Esophagus muscularis mucosa (tissue), 4 donors: Measurements from ENCODE around the gene TACSTD2. TPM values are rescaled to one million over a fixed set of nuclear protein-coding genes. Genes with fewer than 3 reads are reported as not detected.
"Not testable (repeated sequence)": the region's sequence is repeated elsewhere in the genome, so short reads cannot be mapped to it uniquely, and the experiment has no call there.

Experiments
- DNase-seq: peaks from one replicate; pipeline ENCODE4 v3.0.0-alpha.2; 2017; ENCODE audit errors: extremely low spot score
- H3K27ac ChIP-seq, 4 donors: fragments of 200-600 bp; sonication (generic); replicated peaks in 1 of 4; 1 replicate in 3 of 4; 2 replicates in 1 of 4; pipeline ENCODE4 v1.5.1; 2016 to 2019; ENCODE audit warnings: mild to moderate bottlenecking in 1 of 4
- H3K27me3 ChIP-seq, 4 donors: fragments of 200-600 bp; sonication (generic); one replicate each; pipeline versions ENCODE4 v1.5.1 to v1.6.0; 2016 to 2019
- H3K36me3 ChIP-seq, 4 donors: fragments of 200-600 bp; sonication (generic); one replicate each; pipeline ENCODE4 v1.5.1; 2016 to 2019
- H3K4me1 ChIP-seq, 4 donors: fragments of 200-600 bp; sonication (generic); one replicate each; pipeline ENCODE4 v1.5.1; 2016 to 2019
- H3K4me3 ChIP-seq, 4 donors: fragments of 200-600 bp; sonication (generic); 1 replicate in 2 of 4; 2 replicates in 2 of 4; pipeline ENCODE4 v1.5.1; 2016 to 2019; ENCODE audit warnings: mild to moderate bottlenecking in 4 of 4, moderate library complexity in 1 of 4
- H3K9me3 ChIP-seq, 4 donors: fragments of 200-600 bp; sonication (generic); 1 replicate in 3 of 4; 2 replicates in 1 of 4; pipeline ENCODE4 v1.5.1; 2016 to 2019
- CTCF ChIP-seq, 3 experiments: fragments of 200-600 bp in 2 of 3; fragments of 450-650 bp in 1 of 3; sonication (generic) in 2 of 3; IDR thresholded peaks; one replicate each; pipeline ENCODE4 v1.5.1; 2017 to 2019; ENCODE audit warnings: antibody characterized with exemption in 3 of 3, mild to moderate bottlenecking in 2 of 3, moderate library complexity in 1 of 3
- EP300 ChIP-seq: sonication (generic); formaldehyde crosslinking; IDR thresholded peaks from one replicate; pipeline ENCODE4 v1.6.1; 2017; ENCODE audit warnings: antibody characterized with exemption
- POLR2A ChIP-seq: fragments of 450-650 bp; IDR thresholded peaks from one replicate; pipeline ENCODE4 v1.6.1; 2017; ENCODE audit warnings: antibody characterized with exemption, moderate library complexity, mild to moderate bottlenecking, low read depth
- POLR2AphosphoS5 ChIP-seq, 2 donors: sonication (generic); formaldehyde crosslinking; IDR thresholded peaks; one replicate each; pipeline ENCODE4 v1.6.1; 2017; ENCODE audit warnings: antibody characterized with exemption in 2 of 2
- WGBS: methylation state at CpG from one replicate; pipeline ENCODE4 v1.1.5; 2018; 5-methylcytosine and 5-hydroxymethylcytosine counted together
- intact Hi-C: fragments of 100-400 bp; cut with DNase I; formaldehyde crosslinking; loops from one replicate; pipeline ENCODE4 v1.15.1; 2023
- total RNA-seq, 4 donors: library from RNA; depleted of rRNA; stranded (reverse); fragments of >200 nt; gene quantifications; one replicate each; pipeline versions ENCODE4 v1.1.0 to v1.2.1, GENCODE V29; 2016

The TACSTD2 gene
- total RNA-seq, 4 donors from 2014 or later, result 1.8 to 3.4 (median 2.3) TPM

- DNase-seq, result no peak
- intact Hi-C loops, result no loop called here
- TF ChIP-seq POLR2A (no peak), EP300 (no peak), POLR2AphosphoS5 (IDR thresholded peaks at IDR 0.05) (no peak), CTCF (IDR thresholded peaks at IDR 0.05) (no peak)
- peaks cover 0 to 31% (median 3%) of the 10 kb centered on the region in 4 donors for H3K27me3 ChIP-seq
- no peaks in the 10 kb centered on the region for H3K9me3 ChIP-seq
- no peak overlapping the region for H3K4me3 ChIP-seq
- no peaks in the 10 kb centered on the region for H3K36me3 ChIP-seq
- H3K4me1 ChIP-seq, result no peaks in the 10 kb centered on the region
- no peak overlapping the region for H3K27ac ChIP-seq
- WGBS, result 77% methylated on average over 5 of the region's 5 CpGs
These were observed 8.1 kb downstream of the TACSTD2 start for GRCh38 chr1:58568911-58569310.

- intact Hi-C loops, result no loop called here
- no peaks in the 10 kb centered on the region for H3K9me3 ChIP-seq
- DNase-seq, result no peak
- 69% methylated on average over 4 of the region's 4 CpGs for WGBS
- no peak overlapping the region for H3K27ac ChIP-seq
- H3K4me3 ChIP-seq, result no peak overlapping the region
- no peaks in the 10 kb centered on the region for H3K4me1 ChIP-seq
- H3K36me3 ChIP-seq, result no peaks in the 10 kb centered on the region
- H3K27me3 ChIP-seq, result peaks cover 0 to 25% (median 3%) of the 10 kb centered on the region in 4 donors
- no peak for TF ChIP-seq POLR2A
- TF ChIP-seq POLR2AphosphoS5 (IDR thresholded peaks at IDR 0.05), result no peak
- no peak for TF ChIP-seq CTCF (IDR thresholded peaks at IDR 0.05)
- TF ChIP-seq EP300, result no peak
These were observed 8.7 kb downstream of the TACSTD2 start for GRCh38 chr1:58568271-58568860.

- Histone ChIP-seq H3K36me3 (no peaks in the 10 kb centered on the region), H3K27me3 (peaks cover 0 to 10% (median 0%) of the 10 kb centered on the region in 4 donors), H3K4me1 (no peaks in the 10 kb centered on the region), H3K9me3 (no peaks in the 10 kb centered on the region), H3K27ac (no peak overlapping the region), H3K4me3 (no peak overlapping the region)
- no peak for DNase-seq
- intact Hi-C loops, result no loop called here
- 93% methylated on average over 3 of the region's 3 CpGs for WGBS
- TF ChIP-seq CTCF (IDR thresholded peaks at IDR 0.05), result no peak
- TF ChIP-seq POLR2A, result no peak
- TF ChIP-seq EP300, result no peak
- no peak for TF ChIP-seq POLR2AphosphoS5 (IDR thresholded peaks at IDR 0.05)
These were observed 10.7 kb downstream of the TACSTD2 start for GRCh38 chr1:58566339-58566738.

GRCh38 chr1:58563715-58564114, 13.3 kb downstream of the TACSTD2 start:
- H3K36me3 ChIP-seq, H3K27me3 ChIP-seq, intact Hi-C loops, H3K9me3 ChIP-seq, H3K4me3 ChIP-seq, H3K4me1 ChIP-seq, DNase-seq, H3K27ac ChIP-seq: not testable (repeated sequence)
- whole genome bisulfite sequencing, result 80% methylated on average over 1 of the region's 1 CpG

GRCh38 chr1:58561633-58562032, 15.4 kb downstream of the TACSTD2 start:
- 70% methylated on average over 6 of the region's 6 CpGs for WGBS
- TF ChIP-seq CTCF (IDR thresholded peaks at IDR 0.05) (no peak), POLR2A (no peak), POLR2AphosphoS5 (IDR thresholded peaks at IDR 0.05) (no peak), EP300 (no peak)
- Histone ChIP-seq H3K4me3 (no peak overlapping the region), H3K27ac (no peak overlapping the region), H3K27me3 (no peaks in the 10 kb centered on the region), H3K9me3 (peaks cover 0 to 7% (median 4%) of the 10 kb centered on the region in 4 donors), H3K36me3 (no peaks in the 10 kb centered on the region), H3K4me1 (no peaks in the 10 kb centered on the region)
- intact Hi-C loops, result no loop called here
- no peak for DNase-seq
